Liver (tissue), 9 donors: ENCODE data around the gene ANKS3. TPM values are rescaled to one million over a fixed set of nuclear protein-coding genes. Genes with fewer than 3 reads are reported as not detected.

Source experiments
- DNase-seq: peaks from one replicate; pipeline ENCODE4 v3.0.0-alpha.2; 2017; ENCODE audit warnings: low spot score
- H3K27ac ChIP-seq, 2 donors: one replicate each; pipeline ENCODE4 v1.7.0; 2013; ENCODE audit warnings: inconsistent platforms in 2 of 2, low read length in 2 of 2, control low read depth in 1 of 2, low read depth in 1 of 2, mild to moderate bottlenecking in 1 of 2
- H3K27me3 ChIP-seq, 4 donors: one replicate each; pipeline versions ENCODE4 v1.6.1 to v1.7.0; 2013; ENCODE audit warnings: low read length in 3 of 4, inconsistent platforms in 1 of 4, mild to moderate bottlenecking in 1 of 4, moderate library complexity in 1 of 4; ENCODE audit not compliant: control insufficient read depth in 4 of 4, insufficient read depth in 4 of 4
- H3K36me3 ChIP-seq, 4 donors: one replicate each; pipeline versions ENCODE4 v1.6.1 to v1.7.0; 2013; ENCODE audit warnings: low read length in 3 of 4, mild to moderate bottlenecking in 3 of 4, low read depth in 1 of 4, moderate library complexity in 1 of 4; ENCODE audit not compliant: control insufficient read depth in 4 of 4, insufficient read depth in 3 of 4
- H3K4me1 ChIP-seq, 4 donors: one replicate each; pipeline versions ENCODE4 v1.6.1 to v1.7.0; 2013; ENCODE audit warnings: low read length in 3 of 4, mild to moderate bottlenecking in 3 of 4, moderate library complexity in 1 of 4; ENCODE audit not compliant: control insufficient read depth in 4 of 4, insufficient read depth in 4 of 4
- H3K4me3 ChIP-seq, 3 donors: one replicate each; pipeline versions ENCODE4 v1.6.1 to v1.7.0; 2013; ENCODE audit warnings: low read length in 3 of 3, control low read depth in 1 of 3, low read depth in 1 of 3, mild to moderate bottlenecking in 1 of 3
- H3K9ac ChIP-seq, 2 donors: one replicate each; pipeline ENCODE4 v1.7.0; 2013; ENCODE audit warnings: low read length in 2 of 2, mild to moderate bottlenecking in 2 of 2, moderate library complexity in 2 of 2, control low read depth in 1 of 2, low read depth in 1 of 2
- H3K9me3 ChIP-seq, 4 donors: one replicate each; pipeline versions ENCODE4 v1.6.1 to v1.7.0; 2013; ENCODE audit warnings: low read length in 3 of 4; ENCODE audit not compliant: control insufficient read depth in 4 of 4
- ATF3 ChIP-seq: IDR thresholded peaks from 2 replicates; pipeline ENCODE4 v1.6.1; 2016; ENCODE audit warnings: antibody characterized with exemption
- CTCF ChIP-seq: fragments of 150-350 bp; IDR thresholded peaks from 2 replicates; pipeline ENCODE4 v1.5.1; 2017; ENCODE audit warnings: improper control_type of control experiment, low read depth, low read length; ENCODE audit not compliant: missing input control
- EGR1 ChIP-seq, 2 donors: IDR thresholded peaks; 2 replicates each; pipeline ENCODE4 v1.6.1; 2016 to 2018; ENCODE audit warnings: antibody characterized with exemption in 2 of 2, low read depth in 2 of 2
- FOXA1 ChIP-seq: IDR thresholded peaks from 2 replicates; pipeline ENCODE4 v1.6.1; 2016; ENCODE audit warnings: antibody characterized with exemption
- FOXA2 ChIP-seq: IDR thresholded peaks from 2 replicates; pipeline ENCODE4 v1.6.1; 2016; ENCODE audit warnings: antibody characterized with exemption
- GABPA ChIP-seq, 2 donors: IDR thresholded peaks in 1 of 2; conservative IDR thresholded peaks in 1 of 2; 2 replicates each; pipeline ENCODE4 v1.6.1; 2016; ENCODE audit warnings: antibody characterized with exemption in 2 of 2, mild to moderate bottlenecking in 1 of 2, moderate library complexity in 1 of 2
- HNF4A ChIP-seq, 2 donors: conservative IDR thresholded peaks; 2 replicates each; pipeline ENCODE4 v1.6.1; 2016; ENCODE audit warnings: antibody characterized with exemption in 2 of 2, mild to moderate bottlenecking in 2 of 2
- HNF4G ChIP-seq: IDR thresholded peaks from 2 replicates; pipeline ENCODE4 v1.6.1; 2016; ENCODE audit warnings: antibody characterized with exemption
- JUND ChIP-seq, 2 donors: IDR thresholded peaks; 2 replicates each; pipeline ENCODE4 v1.6.1; 2016; ENCODE audit warnings: antibody characterized with exemption in 2 of 2
- MAX ChIP-seq: IDR thresholded peaks from 2 replicates; pipeline ENCODE4 v1.6.1; 2016; ENCODE audit warnings: antibody characterized with exemption
- RAD21 ChIP-seq, 2 donors: IDR thresholded peaks; 2 replicates each; pipeline ENCODE4 v1.6.1; 2016; ENCODE audit warnings: antibody characterized with exemption in 2 of 2, mild to moderate bottlenecking in 2 of 2
- REST ChIP-seq: IDR thresholded peaks from 2 replicates; pipeline ENCODE4 v1.6.1; 2016; ENCODE audit warnings: antibody characterized with exemption, mild to moderate bottlenecking
- RXRA ChIP-seq, 2 donors: IDR thresholded peaks; 2 replicates each; pipeline ENCODE4 v1.6.1; 2017 to 2018; ENCODE audit warnings: antibody characterized with exemption in 2 of 2, mild to moderate bottlenecking in 1 of 2
- SP1 ChIP-seq: IDR thresholded peaks from 2 replicates; pipeline ENCODE4 v1.6.1; 2018; ENCODE audit warnings: antibody characterized with exemption, mild to moderate bottlenecking
- YY1 ChIP-seq: IDR thresholded peaks from 2 replicates; pipeline ENCODE4 v1.6.1; 2016; ENCODE audit warnings: antibody characterized with exemption, mild to moderate bottlenecking
- ZBTB33 ChIP-seq: IDR thresholded peaks from 2 replicates; pipeline ENCODE4 v1.6.1; 2016; ENCODE audit warnings: antibody characterized with exemption
- whole genome bisulfite sequencing: extraction: QIAGEN DNeasy Blood & Tissue Kit; methylation state at CpG from one replicate; pipeline ENCODE4 v1.1.7; 2013; 5-methylcytosine and 5-hydroxymethylcytosine counted together
- polyA plus RNA-seq, 2 donors: library from polyadenylated mRNA; stranded (reverse) in 1 of 2; unstranded in 1 of 2; fragments of 200-250 nt in 1 of 2; fragments of >200 nt in 1 of 2; fragmentation: Nextera tagmentation in 1 of 2; extraction: Ambion mirVana in 1 of 2; gene quantifications; one replicate each; pipeline versions ENCODE4 v1.2.1 to v1.2.3, GENCODE V29; 2013 to 2015
- total RNA-seq, 2 donors: library from RNA; depleted of rRNA; stranded (reverse); fragments of >200 nt; gene quantifications; one replicate each; pipeline ENCODE4 v1.2.3, GENCODE V29; 2014
- donor health status: healthy.
- donor health status: healthy.
- donor health status: healthy.
- donor health status: healthy.
- donor health status: healthy.

ANKS3 gene
- total and polyA plus RNA-seq, 4 donors = 4.0 to 14.0 (median 4.7) TPM

GRCh38 chr16:4760221-4760910 is 26.3 kb upstream of the ANKS3 start:
- H3K4me3 ChIP-seq = no peak overlapping the region
- TF ChIP-seq SP1 (no peak), EGR1 (IDR thresholded peaks at IDR 0.05; ENCODE audit: low read depth in 2 of 2) (no peak), RXRA (IDR thresholded peaks at IDR 0.05) (no peak), MAX (no peak), RAD21 (IDR thresholded peaks at IDR 0.05) (no peak), ZBTB33 (no peak), YY1 (no peak), CTCF (no peak), HNF4A (conservative IDR thresholded peaks at IDR 0.05) (no peak), FOXA2 (no peak), JUND (IDR thresholded peaks at IDR 0.05) (no peak), FOXA1 (no peak), ATF3 (no peak), REST (no peak), HNF4G (no peak), GABPA (IDR thresholded peaks at IDR 0.05 in 1 of 2, conservative IDR thresholded peaks at IDR 0.05 in 1 of 2) (no peak)
- peaks cover 12 to 63% (median 32%) of the 10 kb centered on the region in 4 donors for H3K36me3 ChIP-seq
- no peak overlapping the region for H3K27ac ChIP-seq
- no peaks in the 10 kb centered on the region for H3K27me3 ChIP-seq
- no peaks in the 10 kb centered on the region for H3K9me3 ChIP-seq
- WGBS = 95% methylated on average over 23 of the region's 23 CpGs
- H3K4me1 ChIP-seq = peaks cover 0 to 3% (median 2%) of the 10 kb centered on the region in 4 donors
- no peak overlapping the region for H3K9ac ChIP-seq
- DNase-seq = no peak
